HG02798 (cell line): ENCODE measurements around the gene CEP68.

ENCODE experiments used
- ATAC-seq: cut with Tn5 transposase; IDR thresholded peaks from one replicate; pipeline ENCODE4 v1.9.1; 2021; ENCODE audit warnings: mild to moderate bottlenecking; ENCODE audit not compliant: unreplicated experiment, poor library complexity

CEP68 gene

GRCh38 chr2:65075605-65076344 is 19.6 kb downstream of the CEP68 start:
- no peak for ATAC-seq

GRCh38 chr2:65076345-65076710 is 20.1 kb downstream of the CEP68 start:
- no peak for ATAC-seq

GRCh38 chr2:65077898-65078297 is 21.7 kb downstream of the CEP68 start:
- no peak for ATAC-seq

GRCh38 chr2:65079017-65079416 is 22.8 kb downstream of the CEP68 start:
- ATAC-seq, result no peak

- no peak for ATAC-seq
Observed at GRCh38 chr2:65081232-65081685, 25.0 kb downstream of the CEP68 start.

- ATAC-seq, result no peak
Observed at GRCh38 chr2:65085148-65085547, 28.9 kb downstream of the CEP68 start.

GRCh38 chr2:65092791-65093190 is 36.6 kb downstream of the CEP68 start:
- no peak for ATAC-seq

- ATAC-seq, result no peak
Observed at GRCh38 chr2:65093211-65093610, 37.0 kb downstream of the CEP68 start.

GRCh38 chr2:65096948-65097347 is 40.7 kb downstream of the CEP68 start:
- ATAC-seq, result no peak

- no peak for ATAC-seq
Observed at GRCh38 chr2:65097844-65098243, 41.6 kb downstream of the CEP68 start.

- ATAC-seq, result no peak
Observed at GRCh38 chr2:65098741-65099140, 42.5 kb downstream of the CEP68 start.

GRCh38 chr2:65101071-65101470 is 44.9 kb downstream of the CEP68 start:
- no peak for ATAC-seq

GRCh38 chr2:65103013-65103715 is 46.9 kb downstream of the CEP68 start:
- no peak for ATAC-seq

GRCh38 chr2:65107530-65107929 is 51.3 kb downstream of the CEP68 start:
- ATAC-seq, result no peak

GRCh38 chr2:65108780-65109179 is 52.6 kb downstream of the CEP68 start:
- ATAC-seq, result no peak

- no peak for ATAC-seq
Observed at GRCh38 chr2:65112633-65113032, 56.4 kb downstream of the CEP68 start.

- ATAC-seq, result no peak
Observed at GRCh38 chr2:65113229-65113628, 57.0 kb downstream of the CEP68 start.

GRCh38 chr2:65113816-65114215 is 57.6 kb downstream of the CEP68 start:
- ATAC-seq, result no peak

- no peak for ATAC-seq
Observed at GRCh38 chr2:65114921-65115320, 58.7 kb downstream of the CEP68 start.

- ATAC-seq, result no peak
Observed at GRCh38 chr2:65116645-65117044, 60.4 kb downstream of the CEP68 start.

- no peak for ATAC-seq
Observed at GRCh38 chr2:65120990-65121693, 64.9 kb downstream of the CEP68 start.
